COLO829 (cell line): ENCODE measurements around the gene PRG3.
"Not testable (repeated sequence)": the region's sequence is repeated elsewhere in the genome, so short reads cannot be mapped to it uniquely, and the experiment has no call there.

ENCODE experiments used
- DNase-seq: peaks from one replicate; pipeline ENCODE4 v3.0.0; 2012; ENCODE audit warnings: low spot score

The PRG3 gene

DNA sequence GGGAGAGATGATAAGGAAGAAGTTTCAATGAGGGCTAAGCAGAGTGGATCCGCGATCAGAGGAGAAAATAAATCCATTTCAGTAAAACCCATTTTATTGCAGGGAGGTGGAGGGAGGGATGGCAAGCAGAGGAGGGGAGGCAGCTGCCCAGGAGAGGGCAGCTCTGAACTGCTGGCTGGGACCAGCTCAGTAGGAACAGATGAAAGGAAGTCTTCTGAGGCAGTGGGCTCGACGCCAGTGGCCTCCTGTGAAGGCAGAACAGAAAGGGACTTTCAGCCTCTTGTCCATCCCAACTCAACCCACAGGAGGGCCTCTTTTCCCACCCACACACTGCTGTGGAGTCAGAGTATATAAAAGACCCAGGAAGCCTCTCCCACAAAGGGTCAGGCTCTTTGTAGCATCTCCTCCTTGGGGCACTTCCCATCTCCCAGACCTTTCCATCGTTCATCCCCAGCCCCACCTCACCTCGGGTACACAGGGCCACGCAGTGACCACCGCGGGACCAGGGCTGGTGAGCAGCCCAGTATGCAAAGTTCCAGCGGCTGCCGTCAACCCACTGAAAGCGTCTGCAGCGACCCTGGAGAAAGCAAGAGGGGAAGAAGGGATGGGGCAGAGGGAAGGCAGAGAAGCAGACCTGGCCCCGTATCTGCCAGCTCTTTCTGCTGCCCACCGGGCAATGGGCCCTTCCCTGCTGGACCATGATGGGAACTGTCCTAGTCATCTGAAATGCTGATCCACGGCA is 6.5 kb upstream of the PRG3 start:
- DNase-seq = peak; percentile 67

- no peak for DNase-seq
Measured at GRCh38 chr11:57386178-57386940, 5.4 kb upstream of the PRG3 start.

DNA sequence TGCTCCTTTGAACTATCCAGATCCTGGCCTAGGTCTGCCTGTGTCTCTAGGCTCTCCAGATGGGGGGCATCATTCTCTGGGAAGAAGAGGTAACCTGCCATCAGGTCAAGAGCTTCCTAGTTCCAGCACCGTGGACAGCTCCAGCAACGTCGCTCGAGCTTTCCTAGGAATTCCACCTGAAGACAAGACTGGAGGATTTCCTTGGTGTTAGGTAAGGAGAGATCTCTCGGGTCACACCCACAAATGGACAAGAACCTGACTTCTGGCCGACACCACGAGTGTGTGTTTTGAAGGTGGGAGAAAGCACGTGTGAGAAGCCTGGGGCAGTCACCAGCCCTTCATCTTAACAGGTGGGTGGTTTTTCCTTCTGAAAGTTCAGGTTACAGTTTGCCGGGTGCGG is 1.2 kb downstream of the PRG3 start:
- no peak for DNase-seq

DNA sequence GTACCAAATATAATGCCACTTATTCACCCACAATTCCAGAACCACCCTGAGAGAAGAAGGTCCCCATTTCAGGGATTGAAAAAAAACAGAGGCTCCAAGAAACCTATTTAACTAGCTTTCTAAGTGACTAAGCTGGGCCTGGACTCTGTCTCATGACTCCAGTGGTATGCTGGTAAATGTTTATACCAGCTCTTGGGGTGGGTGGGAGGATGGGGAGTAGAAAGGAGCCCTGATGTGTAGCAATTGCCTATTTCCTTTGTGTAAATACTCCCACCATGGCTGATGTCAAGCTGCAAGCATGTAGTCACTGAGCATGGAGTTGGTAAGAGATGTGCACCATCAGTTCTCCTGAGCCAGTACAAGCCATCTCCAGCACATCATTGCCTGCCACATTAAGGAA is 2.8 kb downstream of the PRG3 start:
- no peak for DNase-seq

DNA sequence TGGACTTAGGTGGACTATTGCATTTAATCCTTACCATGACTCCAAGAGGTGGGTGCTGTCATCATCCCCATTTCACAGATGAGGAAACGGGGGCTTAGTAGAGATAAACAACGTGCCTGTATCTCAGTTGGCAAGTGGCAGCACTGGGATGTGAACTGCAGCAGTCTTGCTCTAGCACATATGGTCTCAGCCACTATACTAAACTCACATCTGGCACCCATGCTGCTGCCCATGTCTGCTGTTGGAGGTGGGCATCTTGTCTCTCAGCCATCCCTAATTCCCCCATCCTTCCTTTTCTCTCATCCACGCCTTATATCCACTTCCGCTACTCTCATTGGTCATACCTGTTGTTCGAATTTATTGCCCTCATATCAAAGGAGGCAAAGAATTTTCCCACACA is 3.8 kb downstream of the PRG3 start:
- no peak for DNase-seq

- no peak for DNase-seq
Measured at GRCh38 chr11:57376095-57377090, 4.6 kb downstream of the PRG3 start.

DNA sequence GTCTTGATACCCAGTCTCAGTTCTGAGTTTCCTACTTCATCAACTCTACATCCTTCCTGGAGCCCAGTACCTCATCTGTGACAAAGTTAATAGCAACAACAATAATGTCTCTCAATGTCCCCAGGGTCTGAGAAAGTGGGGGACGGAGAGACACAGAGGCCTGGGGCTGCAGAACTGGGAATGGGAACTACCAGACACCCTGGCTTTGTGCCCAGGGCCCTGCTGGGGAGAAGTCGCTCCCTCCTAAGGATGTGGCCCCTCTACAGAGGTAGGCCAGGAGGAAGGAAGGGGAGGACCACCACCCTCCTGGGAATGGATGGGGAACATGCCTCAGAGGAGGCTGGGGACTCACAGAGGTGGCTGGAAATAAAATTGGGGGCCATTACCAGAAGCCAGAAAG is 5.5 kb downstream of the PRG3 start:
- no peak for DNase-seq

DNA sequence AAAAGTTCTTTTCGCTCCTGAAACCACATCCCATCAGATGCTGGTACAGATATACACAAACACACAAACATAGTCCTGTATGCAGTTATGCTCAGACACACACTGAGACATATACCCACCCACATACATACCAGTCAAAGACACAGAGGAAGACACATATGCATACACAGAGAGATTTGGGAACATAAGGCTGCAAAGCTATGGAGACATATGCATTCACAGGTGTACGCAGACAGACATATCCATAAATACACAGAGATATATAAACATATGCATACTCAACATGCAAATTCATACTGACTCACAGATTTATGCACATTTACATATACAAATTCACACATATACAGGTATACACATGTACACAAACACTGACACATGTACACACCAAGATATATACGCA is 6.0 kb downstream of the PRG3 start:
- DNase-seq = no peak

DNA sequence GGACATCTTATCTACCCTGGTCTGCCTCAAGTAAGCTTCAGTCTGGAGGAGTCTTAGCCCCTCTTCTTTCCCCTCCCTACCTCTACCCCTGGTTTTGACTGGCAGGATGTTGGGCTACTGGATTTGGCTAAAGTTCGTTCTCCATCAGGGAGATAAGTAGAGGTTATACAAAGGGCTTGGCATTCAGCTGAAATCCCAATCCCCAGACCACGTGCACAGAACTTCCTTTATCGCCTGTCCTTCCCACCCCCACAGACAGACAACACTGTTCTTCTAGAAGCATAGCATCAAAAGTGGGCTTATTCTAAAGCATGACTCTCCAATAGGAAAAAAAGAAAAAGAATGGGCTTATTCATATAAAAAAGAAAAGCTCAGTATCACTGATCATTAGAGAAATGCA is 7.8 kb downstream of the PRG3 start:
- DNase-seq = peak; percentile 82

DNA sequence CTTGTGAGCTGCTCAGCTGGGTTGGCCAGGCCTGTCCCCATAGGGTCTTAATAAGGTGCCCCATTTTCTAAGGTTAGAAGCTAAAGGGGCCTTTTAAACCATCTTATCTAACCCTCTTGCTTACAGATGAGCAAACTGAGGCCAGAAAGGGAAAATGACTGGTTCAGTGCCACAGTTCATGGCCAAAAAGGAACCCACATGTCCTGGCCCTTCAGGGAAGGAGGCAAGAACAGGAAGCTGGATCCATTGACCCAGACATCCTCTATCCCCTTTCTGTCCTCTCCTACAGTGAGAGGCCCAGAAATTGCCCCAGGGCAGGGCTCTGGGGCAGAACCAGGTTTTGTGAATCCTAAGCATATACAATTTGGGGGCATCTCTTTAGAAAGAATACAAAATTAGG is 10.0 kb downstream of the PRG3 start:
- no peak for DNase-seq

DNA sequence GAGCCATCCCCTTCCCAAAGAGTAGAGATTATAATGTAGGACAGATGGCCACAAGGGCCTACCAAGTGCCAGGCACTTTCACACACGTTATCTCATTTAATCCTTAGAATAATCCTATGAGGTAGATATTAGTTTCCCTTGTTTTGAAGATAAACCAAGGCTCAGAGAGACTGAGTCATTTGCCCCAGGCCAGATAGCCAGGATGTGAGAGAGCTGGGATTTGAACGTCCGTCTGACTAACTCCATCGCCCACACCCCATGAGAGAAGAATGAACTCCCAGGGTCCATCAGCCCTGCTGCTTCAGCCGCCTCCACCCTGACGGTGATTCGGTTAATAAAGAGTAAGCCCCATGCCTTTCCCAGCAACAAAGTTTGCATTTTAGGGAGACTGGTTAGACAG is 10.7 kb downstream of the PRG3 start:
- DNase-seq = no peak

DNA sequence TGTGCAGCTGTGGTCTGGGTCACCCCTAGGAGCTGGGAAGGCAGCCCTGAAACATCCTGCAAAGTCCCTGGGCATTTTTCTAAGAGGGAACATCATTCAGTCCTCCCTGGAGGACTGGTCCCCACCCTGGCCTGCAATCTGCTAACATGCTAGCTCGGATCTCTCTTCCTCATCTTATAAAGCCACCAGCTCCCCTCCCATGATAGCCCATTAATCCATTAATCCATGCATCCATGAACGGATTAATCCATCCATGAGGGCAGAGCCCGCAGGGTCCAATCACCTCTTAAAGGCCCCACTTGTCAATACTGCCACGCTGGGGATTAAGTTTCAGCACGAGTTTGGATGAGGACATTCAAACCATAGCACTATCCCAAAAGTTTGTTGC is 12.1 kb downstream of the PRG3 start:
- DNase-seq = no peak

GRCh38 chr11:57368106-57368844 is 12.7 kb downstream of the PRG3 start:
- DNase-seq = no peak

GRCh38 chr11:57364851-57365660 is 15.9 kb downstream of the PRG3 start:
- no peak for DNase-seq

DNA sequence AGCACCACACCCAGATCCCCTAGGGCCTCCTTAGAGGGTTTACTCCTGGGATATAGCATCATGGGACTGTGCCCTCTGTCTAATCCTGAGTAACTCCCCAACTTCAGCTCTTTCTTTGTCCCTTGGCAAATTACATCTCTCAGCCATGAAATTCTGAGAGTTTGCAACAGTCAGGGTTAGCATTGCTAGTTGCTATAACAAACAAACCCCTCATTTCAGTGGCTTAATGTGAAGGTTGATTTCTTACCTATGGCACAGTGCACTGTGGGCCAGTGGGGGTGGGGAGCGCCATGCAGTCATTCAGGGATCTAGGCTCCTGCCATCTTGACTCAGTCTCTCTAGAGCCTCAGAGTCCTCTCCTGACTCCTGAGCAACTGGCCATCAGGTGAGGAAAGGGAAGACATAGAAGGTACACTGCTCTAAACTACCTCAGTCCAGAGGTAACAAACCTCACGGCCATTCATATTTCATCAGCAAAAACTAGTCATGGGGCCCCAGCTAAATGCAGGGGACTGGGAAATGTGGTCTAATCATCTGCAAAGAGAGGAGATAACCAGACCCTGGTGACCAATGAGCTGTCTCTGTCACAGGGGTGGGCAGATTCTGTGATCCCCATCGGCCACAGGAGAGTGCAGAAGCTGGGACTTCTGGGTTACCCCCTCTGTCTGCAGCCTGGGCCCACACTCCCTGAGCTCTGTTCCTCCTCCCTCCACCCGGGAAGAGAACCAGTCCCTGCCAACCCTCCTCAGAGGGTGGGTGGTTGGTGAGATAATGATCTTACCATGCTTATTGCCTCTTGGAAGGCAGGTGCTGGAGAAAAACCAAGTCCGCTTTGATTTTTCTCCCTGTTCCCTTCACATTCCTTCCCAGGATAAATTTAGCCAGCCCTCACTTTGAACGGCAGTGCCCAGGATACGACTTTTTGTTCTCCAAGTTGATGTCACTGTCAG is 17.5 kb downstream of the PRG3 start:
- DNase-seq = no peak

GRCh38 chr11:57361926-57362325 is 19.0 kb downstream of the PRG3 start:
- no peak for DNase-seq

DNA sequence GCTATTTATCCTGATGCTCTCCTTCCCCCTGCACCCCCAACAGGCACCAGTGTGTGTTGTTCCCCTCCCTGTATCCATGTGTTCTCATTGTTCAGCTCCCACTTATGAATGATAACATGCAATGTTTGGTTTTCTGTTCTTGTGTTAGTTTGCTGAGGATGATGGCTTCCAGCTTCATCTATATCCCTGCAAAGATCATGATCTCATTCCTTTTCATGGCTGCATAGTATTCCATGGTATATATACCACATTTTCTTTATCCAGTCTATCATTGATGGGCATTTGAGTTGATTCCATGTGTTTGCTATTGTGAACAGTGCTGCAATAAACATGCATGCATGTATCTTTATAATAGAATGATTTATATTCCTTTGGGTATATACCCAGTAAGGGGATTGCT is 19.5 kb downstream of the PRG3 start:
- DNase-seq = not testable (repeated sequence)

- DNase-seq = no peak
Measured at GRCh38 chr11:57360991-57361390, 20.0 kb downstream of the PRG3 start.

- DNase-seq = no peak
Measured at GRCh38 chr11:57359896-57360690, 20.9 kb downstream of the PRG3 start.
